CD14-positive monocyte (primary cell): Measurements from ENCODE around the gene ZXDC. TPM values are rescaled to one million over a fixed set of nuclear protein-coding genes. Genes with fewer than 3 reads are reported as not detected.

Experiments used
- DNase-seq, 3 donors: peaks; one replicate each; pipeline ENCODE4 v3.0.0-alpha.2; 2011 to 2022
- H2AFZ ChIP-seq: 2 replicates; pipeline ENCODE4 v1.6.0; 2012; ENCODE audit warnings: mild to moderate bottlenecking, low read depth, low read length, inconsistent platforms; ENCODE audit not compliant: insufficient read depth, poor library complexity, severe bottlenecking
- H3K27ac ChIP-seq, 2 donors: 1 replicate in 1 of 2; 2 replicates in 1 of 2; pipeline ENCODE4 v1.5.1; 2012 to 2013; ENCODE audit warnings: low read length in 2 of 2, control low read depth in 1 of 2, inconsistent platforms in 1 of 2, low read depth in 1 of 2, mild to moderate bottlenecking in 1 of 2
- H3K27me3 ChIP-seq, 2 donors: one replicate each; pipeline versions ENCODE4 v1.6.0 to v1.6.1; 2011 to 2013; ENCODE audit warnings: low read length in 2 of 2; ENCODE audit not compliant: control insufficient read depth in 2 of 2, insufficient read depth in 2 of 2
- H3K36me3 ChIP-seq, 2 donors: replicated peaks in 1 of 2; 1 replicate in 1 of 2; 2 replicates in 1 of 2; pipeline versions ENCODE4 v1.5.1 to v1.6.1; 2012 to 2013; ENCODE audit warnings: low read length in 2 of 2, control low read depth in 1 of 2, inconsistent platforms in 1 of 2, mild to moderate bottlenecking in 1 of 2; ENCODE audit not compliant: insufficient read depth in 2 of 2, control insufficient read depth in 1 of 2
- H3K4me1 ChIP-seq, 2 donors: 1 replicate in 1 of 2; 2 replicates in 1 of 2; pipeline versions ENCODE4 v1.5.1 to v1.6.1; 2012 to 2013; ENCODE audit warnings: low read length in 2 of 2, control low read depth in 1 of 2, inconsistent platforms in 1 of 2, mild to moderate bottlenecking in 1 of 2, moderate library complexity in 1 of 2; ENCODE audit not compliant: insufficient read depth in 2 of 2, control insufficient read depth in 1 of 2
- H3K4me2 ChIP-seq: replicated peaks from 2 replicates; pipeline ENCODE3; 2012; ENCODE audit warnings: low read length, moderate library complexity, mild to moderate bottlenecking; ENCODE audit not compliant: poor library complexity, severe bottlenecking; ENCODE audit errors: extremely low read depth
- H3K4me3 ChIP-seq, 3 experiments: fragments of 200-600 bp in 1 of 3; sonication (generic) in 1 of 3; replicated peaks in 1 of 3; 1 replicate in 2 of 3; 2 replicates in 1 of 3; pipeline ENCODE4 v1.5.1; 2011 to 2013; ENCODE audit warnings: low read length in 3 of 3, mild to moderate bottlenecking in 3 of 3, control low read depth in 2 of 3, low read depth in 2 of 3, inconsistent platforms in 1 of 3, moderate library complexity in 1 of 3
- H3K79me2 ChIP-seq: 2 replicates; pipeline ENCODE4 v1.6.0; 2012; ENCODE audit warnings: mild to moderate bottlenecking, control low read depth, inconsistent platforms, low read length, moderate library complexity; ENCODE audit not compliant: insufficient read depth
- H3K9ac ChIP-seq: 2 replicates; pipeline ENCODE4 v1.6.0; 2017; ENCODE audit warnings: low read length, mild to moderate bottlenecking; ENCODE audit not compliant: insufficient read depth, poor library complexity, severe bottlenecking
- H3K9me3 ChIP-seq, 2 donors: replicated peaks in 1 of 2; 1 replicate in 1 of 2; 2 replicates in 1 of 2; pipeline versions ENCODE4 v1.5.1 to v1.6.1; 2012 to 2013; ENCODE audit warnings: low read length in 2 of 2, control low read depth in 1 of 2; ENCODE audit not compliant: control insufficient read depth in 1 of 2, insufficient read depth in 1 of 2
- H4K20me1 ChIP-seq: 2 replicates; pipeline ENCODE4 v1.6.0; 2012; ENCODE audit warnings: mild to moderate bottlenecking, low read length, control low read depth, moderate library complexity; ENCODE audit not compliant: insufficient read depth
- H3K27ac Mint-ChIP-seq, 7 donors: one replicate each; pipeline ENCODE4 v1.8.0; 2020; ENCODE audit warnings: mild to moderate bottlenecking in 7 of 7, mixed read lengths in 7 of 7, moderate library complexity in 6 of 7, inconsistent platforms in 2 of 7
- H3K27me3 Mint-ChIP-seq, 3 donors: one replicate each; pipeline ENCODE4 v1.8.0; 2021 to 2022; ENCODE audit warnings: low read depth in 3 of 3, mild to moderate bottlenecking in 3 of 3, mixed read lengths in 3 of 3, moderate library complexity in 3 of 3, inconsistent platforms in 1 of 3
- H3K36me3 Mint-ChIP-seq, 2 donors: one replicate each; pipeline ENCODE4 v1.8.0; 2020; ENCODE audit warnings: mixed read lengths in 2 of 2, inconsistent platforms in 1 of 2, mild to moderate bottlenecking in 1 of 2
- H3K4me1 Mint-ChIP-seq: one replicate; pipeline ENCODE4 v1.8.0; 2020; ENCODE audit warnings: mild to moderate bottlenecking, mixed read lengths
- H3K4me3 Mint-ChIP-seq, 2 donors: one replicate each; pipeline ENCODE4 v1.8.0; 2020; ENCODE audit warnings: mild to moderate bottlenecking in 2 of 2, mixed read lengths in 2 of 2, moderate library complexity in 1 of 2
- H3K9me3 Mint-ChIP-seq, 7 donors: one replicate each; pipeline ENCODE4 v1.8.0; 2020 to 2022; ENCODE audit warnings: mixed read lengths in 7 of 7, mild to moderate bottlenecking in 6 of 7, moderate library complexity in 6 of 7, inconsistent platforms in 2 of 7
- WGBS: methylation state at CpG from one replicate; pipeline ENCODE4 v1.1.5; 2013; ENCODE audit warnings: missing lambda C conversion rate; ENCODE audit not compliant: insufficient coverage; 5-methylcytosine and 5-hydroxymethylcytosine counted together
- intact Hi-C, 2 donors: fragments of 100-400 bp; cut with micrococcal nuclease; formaldehyde crosslinking; loops; one replicate each; pipeline versions ENCODE4 v1.15.0 to v1.15.1; 2023
- polyA plus RNA-seq, 3 donors: library from polyadenylated mRNA; depleted of rRNA in 1 of 3; unstranded in 2 of 3; stranded (reverse) in 1 of 3; fragments of 300-500 nt in 2 of 3; fragments of >200 nt in 1 of 3; fragmentation: Illumina TruSeq in 2 of 3; gene quantifications; 1 replicate in 2 of 3; 2 replicates in 1 of 3; pipeline ENCODE4 v1.2.3, GENCODE V29; 2012 to 2021
- TF ChIP-seq, protein P1 (sequence below): fragments of 200-600 bp; IDR thresholded peaks from one replicate; pipeline ENCODE4 v1.8.0; 2022; ENCODE audit warnings: antibody characterized with exemption, mild to moderate bottlenecking

ZXDC gene
- polyA plus RNA-seq, 3 donors, result 6.3 to 44.8 (median 9.7) TPM

DNA sequence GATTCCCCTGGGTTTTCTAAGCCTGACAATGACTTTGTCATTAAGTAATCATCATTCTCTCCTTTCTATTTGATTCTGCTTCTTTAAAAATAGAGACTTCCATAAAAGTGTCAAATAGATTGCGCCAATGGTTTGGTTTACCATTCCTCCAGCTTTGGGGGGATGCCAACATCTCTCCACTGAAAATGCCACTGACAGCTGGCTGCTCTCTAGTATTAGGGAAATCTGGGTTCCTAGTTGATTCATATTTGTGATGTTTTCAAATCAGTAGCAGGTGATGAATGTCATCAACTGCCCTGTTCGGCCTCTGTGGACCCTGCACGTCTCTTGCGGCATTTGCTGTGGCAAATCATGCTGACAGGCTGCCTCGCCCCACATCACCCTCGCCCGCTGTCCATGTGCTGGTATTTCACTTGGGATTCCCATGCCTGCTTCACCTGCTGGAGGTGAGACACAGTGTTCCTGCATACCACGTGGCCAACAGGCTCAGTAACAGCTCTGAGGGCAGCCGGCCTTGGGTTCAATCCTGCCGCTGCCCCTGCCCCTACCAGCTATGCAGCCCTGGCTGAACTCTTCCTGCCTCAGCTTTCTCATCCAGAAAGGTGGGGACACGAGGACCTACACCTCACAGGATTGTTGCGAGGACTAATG is 28.1 kb downstream of the ZXDC start:
- no peaks in the 10 kb centered on the region for H3K9me3 ChIP-seq
- Mint-ChIP-seq H3K9me3 (peaks cover 0 to 5% (median 0%) of the 10 kb centered on the region in 7 donors), H3K27ac (peak overlapping the region in 4 of 7 donors; percentile 5 to 33 (median 8)), H3K36me3 (peaks cover 70 to 78% of the 10 kb centered on the region in 2 donors), H3K4me1 (peaks cover 5% of the 10 kb centered on the region), H3K4me3 (no peak overlapping the region), H3K27me3 (peaks cover 0 to 2% (median 0%) of the 10 kb centered on the region in 3 donors)
- H3K27ac ChIP-seq, result no peak overlapping the region
- peaks cover 61 to 86% of the 10 kb centered on the region in 2 donors for H3K36me3 ChIP-seq
- H4K20me1 ChIP-seq, result peaks cover 87% of the 10 kb centered on the region
- no peak overlapping the region for H3K9ac ChIP-seq
- intact Hi-C loops, result no loop called here
- H2AFZ ChIP-seq, result no peak overlapping the region
- no peak overlapping the region for H3K4me3 ChIP-seq
- TF ChIP-seq, protein P1, sequence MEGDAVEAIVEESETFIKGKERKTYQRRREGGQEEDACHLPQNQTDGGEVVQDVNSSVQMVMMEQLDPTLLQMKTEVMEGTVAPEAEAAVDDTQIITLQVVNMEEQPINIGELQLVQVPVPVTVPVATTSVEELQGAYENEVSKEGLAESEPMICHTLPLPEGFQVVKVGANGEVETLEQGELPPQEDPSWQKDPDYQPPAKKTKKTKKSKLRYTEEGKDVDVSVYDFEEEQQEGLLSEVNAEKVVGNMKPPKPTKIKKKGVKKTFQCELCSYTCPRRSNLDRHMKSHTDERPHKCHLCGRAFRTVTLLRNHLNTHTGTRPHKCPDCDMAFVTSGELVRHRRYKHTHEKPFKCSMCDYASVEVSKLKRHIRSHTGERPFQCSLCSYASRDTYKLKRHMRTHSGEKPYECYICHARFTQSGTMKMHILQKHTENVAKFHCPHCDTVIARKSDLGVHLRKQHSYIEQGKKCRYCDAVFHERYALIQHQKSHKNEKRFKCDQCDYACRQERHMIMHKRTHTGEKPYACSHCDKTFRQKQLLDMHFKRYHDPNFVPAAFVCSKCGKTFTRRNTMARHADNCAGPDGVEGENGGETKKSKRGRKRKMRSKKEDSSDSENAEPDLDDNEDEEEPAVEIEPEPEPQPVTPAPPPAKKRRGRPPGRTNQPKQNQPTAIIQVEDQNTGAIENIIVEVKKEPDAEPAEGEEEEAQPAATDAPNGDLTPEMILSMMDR, result no peak
- no peak for DNase-seq
- WGBS, result 97% methylated on average over 9 of the region's 12 CpGs
- no peaks in the 10 kb centered on the region for H3K4me1 ChIP-seq
- no peak overlapping the region for H3K4me2 ChIP-seq
- peaks cover 14% of the 10 kb centered on the region for H3K79me2 ChIP-seq
- no peaks in the 10 kb centered on the region for H3K27me3 ChIP-seq

DNA sequence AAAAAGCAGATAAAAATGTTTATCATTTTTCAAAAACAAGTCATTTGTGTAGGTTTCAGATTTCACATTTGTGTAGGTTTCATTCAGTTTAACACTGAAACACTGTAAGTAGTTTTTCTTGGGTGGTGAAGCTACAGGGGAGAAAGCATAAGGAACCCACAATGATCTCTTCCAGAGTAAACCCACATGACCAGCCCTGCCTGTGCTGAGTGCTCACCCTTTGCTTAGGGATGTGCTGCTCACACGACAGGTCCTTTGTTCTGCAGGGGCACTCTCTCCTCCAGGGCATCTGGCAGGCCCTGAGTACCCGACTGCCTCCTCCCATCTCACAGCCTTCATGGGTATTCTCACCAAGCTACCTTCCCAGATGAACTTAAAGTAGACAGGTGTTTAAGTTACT is 28.9 kb downstream of the ZXDC start:
- no peaks in the 10 kb centered on the region for H3K9me3 ChIP-seq
- H3K4me2 ChIP-seq, result no peak overlapping the region
- H3K36me3 ChIP-seq, result peaks cover 55 to 86% of the 10 kb centered on the region in 2 donors
- Mint-ChIP-seq H3K27ac (peak overlapping the region in 4 of 7 donors; percentile 0 to 67 (median 10)), H3K27me3 (peaks cover 0 to 2% (median 0%) of the 10 kb centered on the region in 3 donors), H3K4me1 (peaks cover 5% of the 10 kb centered on the region), H3K36me3 (peaks cover 67 to 78% of the 10 kb centered on the region in 2 donors), H3K9me3 (peaks cover 0 to 3% (median 0%) of the 10 kb centered on the region in 7 donors), H3K4me3 (no peak overlapping the region)
- no peaks in the 10 kb centered on the region for H3K4me1 ChIP-seq
- no peak overlapping the region for H3K4me3 ChIP-seq
- no peak overlapping the region for H3K9ac ChIP-seq
- no peak overlapping the region for H2AFZ ChIP-seq
- WGBS, result 83% methylated on average over 1 of the region's 2 CpGs
- no peak overlapping the region for H3K27ac ChIP-seq
- H4K20me1 ChIP-seq, result peaks cover 80% of the 10 kb centered on the region
- intact Hi-C loops, result no loop called here
- peaks cover 6% of the 10 kb centered on the region for H3K79me2 ChIP-seq
- H3K27me3 ChIP-seq, result no peaks in the 10 kb centered on the region
- TF ChIP-seq, protein P1, result no peak
- no peak for DNase-seq
